Head of caudate nucleus (tissue), 42 donors: ENCODE measurements around the gene VEPH1.

ENCODE experiments used
- DNase-seq, 42 donors: peaks; one replicate each; pipeline versions ENCODE4 v3.0.0 to v3.0.0-alpha.2; 2020 to 2021; ENCODE audit warnings: mixed read lengths in 7 of 42
- intact Hi-C: fragments of 100-400 bp; cut with DNase I; formaldehyde crosslinking; loops from one replicate; pipeline ENCODE4 v1.15.0; 2022

Gene VEPH1

DNA sequence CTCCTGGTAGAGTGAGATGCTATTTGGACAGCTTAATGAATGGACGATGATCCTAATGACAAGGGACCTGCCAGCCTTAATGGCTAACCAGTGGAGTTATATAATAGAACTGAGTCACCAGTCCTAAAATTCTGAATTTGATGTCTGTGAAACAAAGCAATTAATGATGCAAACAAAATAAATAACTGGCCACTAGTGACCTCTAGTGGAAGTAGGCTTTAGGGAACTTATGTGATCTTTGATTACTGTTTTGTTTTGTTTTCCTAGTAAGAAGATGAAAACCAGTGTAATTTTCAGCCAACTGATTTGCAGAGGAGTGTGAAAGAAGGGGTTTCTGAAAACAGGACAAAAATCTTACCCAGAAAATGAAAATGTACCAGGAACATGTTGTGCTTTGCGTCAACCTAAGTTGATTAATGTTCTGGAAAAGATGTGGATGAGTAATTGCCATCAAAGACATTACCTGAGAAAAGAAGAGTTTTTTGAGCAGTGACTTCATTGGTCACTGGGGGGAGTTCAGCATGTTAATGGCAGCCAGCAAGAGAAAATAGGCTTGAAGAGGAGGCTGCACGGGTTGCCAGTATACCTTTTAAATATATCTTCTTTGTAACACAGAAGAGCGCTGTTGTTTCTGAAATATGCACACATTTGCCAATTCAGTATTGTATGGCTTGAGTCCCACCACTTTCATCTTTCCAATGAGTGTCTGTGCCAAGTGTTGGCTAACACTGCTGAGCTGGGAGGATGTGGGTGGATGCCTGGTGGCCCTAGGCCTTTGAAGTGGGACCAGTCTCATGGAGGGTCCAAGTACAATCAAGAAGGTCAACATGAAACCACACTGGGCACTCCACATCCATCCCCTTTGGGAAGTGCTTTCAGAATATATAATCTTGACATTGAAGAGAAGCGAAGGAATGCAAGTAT lies 9.3 kb downstream of the VEPH1 start:
- peak in 1 of 42 donors; percentile 44 for DNase-seq
- intact Hi-C loops: loop anchor here (5.0 kb wide), 1 partner anchor 292 kb away; no protein-coding TSS in a partner anchor

DNA sequence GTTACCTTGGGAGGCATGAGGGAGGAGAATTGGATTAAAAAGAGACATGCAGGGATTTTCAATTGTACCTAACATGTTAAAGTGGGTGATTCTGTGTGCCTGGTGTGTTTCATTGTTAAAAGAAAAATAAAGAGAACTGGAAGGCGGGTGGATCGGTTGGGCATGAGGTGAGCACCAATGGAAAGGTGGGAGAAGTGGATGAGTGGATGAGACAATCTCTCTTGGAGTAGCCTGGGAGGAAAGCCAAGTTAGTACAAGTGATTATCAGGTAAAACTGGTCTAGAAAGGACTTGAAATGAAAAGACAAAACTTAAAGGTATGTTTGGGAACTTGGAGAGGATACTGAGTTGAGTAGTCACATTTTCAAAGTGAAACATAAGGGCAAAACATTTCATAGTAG lies 12.1 kb downstream of the VEPH1 start:
- intact Hi-C loops: loop anchor here (5.0 kb wide), 1 partner anchor 289 kb away; no protein-coding TSS in a partner anchor
- DNase-seq: no peak

DNA sequence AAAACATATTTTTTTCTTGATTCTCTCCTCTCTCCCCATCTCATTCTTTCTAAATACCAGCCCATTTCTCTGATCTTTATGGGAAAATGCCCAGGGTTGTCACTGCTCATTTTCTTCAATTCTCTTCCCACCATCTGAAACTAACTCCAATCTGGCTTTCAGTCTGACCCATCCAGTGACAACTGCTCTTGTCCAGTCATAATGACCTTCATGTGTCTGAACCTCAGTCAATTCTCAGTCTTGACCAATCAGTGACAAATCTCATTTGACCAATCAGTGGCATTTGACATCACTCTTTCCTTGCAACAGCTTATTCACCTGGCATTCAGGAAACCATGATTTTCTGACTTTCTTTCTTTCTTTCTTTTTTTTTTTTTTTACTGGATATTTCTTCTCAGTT lies 15.1 kb downstream of the VEPH1 start:
- no peak for DNase-seq
- intact Hi-C loops: no loop called here

DNA sequence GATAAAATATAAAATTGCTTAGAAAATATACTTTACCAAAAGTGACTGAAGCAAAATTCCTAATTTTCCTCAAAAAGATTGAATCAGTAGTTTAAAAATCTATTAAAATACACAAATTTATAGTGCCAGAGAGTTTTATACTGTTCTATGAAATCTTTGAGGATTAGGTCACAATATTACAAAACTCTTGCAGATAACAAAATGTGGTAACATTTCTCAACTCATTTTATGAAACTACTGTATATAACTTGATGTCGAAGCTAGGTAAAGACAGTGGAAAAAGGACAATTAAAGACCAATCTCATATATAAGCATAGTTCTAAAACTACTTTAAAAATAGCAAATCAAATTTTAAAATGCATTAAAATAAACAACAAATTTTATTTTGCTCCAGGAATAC lies 15.9 kb downstream of the VEPH1 start:
- intact Hi-C loops: no loop called here
- no peak for DNase-seq

DNA sequence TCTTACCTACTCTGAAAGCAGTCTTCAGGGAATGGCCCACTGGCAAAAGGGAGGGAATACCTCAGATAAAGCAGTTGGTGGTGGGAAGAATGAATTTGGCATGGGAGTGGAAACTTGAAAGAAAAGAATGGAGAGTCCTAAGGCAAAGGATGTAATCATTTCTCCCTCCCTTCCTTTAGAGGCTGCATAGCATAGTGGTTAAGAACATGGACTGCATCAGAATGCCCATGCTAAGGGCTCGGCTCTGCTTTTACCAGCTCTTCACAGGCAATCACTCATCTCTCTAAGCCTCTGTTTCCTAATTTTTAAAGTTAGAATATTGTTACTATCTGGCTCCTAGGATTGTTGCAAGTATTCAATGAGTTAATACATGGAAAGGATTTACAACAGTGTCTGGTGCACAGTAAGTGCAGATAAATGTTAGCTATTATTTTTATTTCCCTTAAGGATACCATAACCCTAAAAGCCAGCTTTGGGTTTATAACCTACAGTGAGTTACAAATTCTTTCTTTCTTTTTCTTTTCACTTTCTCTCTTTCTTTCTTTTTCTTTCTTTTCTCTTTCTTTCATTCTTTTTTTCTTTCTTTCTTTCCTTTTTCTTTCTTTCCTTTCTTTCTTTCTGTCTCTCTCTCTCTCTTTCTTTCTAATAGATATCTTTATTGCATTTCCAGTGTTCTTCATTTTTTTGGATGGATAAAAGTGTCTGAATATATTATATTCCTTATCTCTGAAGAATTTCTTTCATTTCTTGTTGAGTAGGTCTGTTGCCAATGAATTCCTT lies 23.6 kb downstream of the VEPH1 start:
- no peak for DNase-seq
- intact Hi-C loops: no loop called here

DNA sequence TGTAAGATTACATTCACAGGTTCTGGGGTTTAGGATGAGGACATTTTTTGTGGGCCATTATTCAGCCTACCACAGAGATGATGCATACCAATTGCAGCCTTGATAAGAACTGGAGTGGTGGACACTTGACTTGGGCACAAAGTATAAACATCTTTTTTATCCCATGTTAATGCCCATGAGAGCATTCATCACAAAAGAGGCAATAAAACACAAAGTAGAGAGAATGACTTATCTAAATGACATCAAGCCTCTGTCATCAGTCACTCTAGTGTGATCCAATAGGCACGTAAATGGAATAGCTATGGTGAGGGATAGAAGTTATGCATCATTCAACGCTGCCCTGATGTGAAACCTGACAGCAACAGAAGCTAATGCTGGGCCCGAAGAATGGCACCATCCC lies 25.8 kb downstream of the VEPH1 start:
- intact Hi-C loops: no loop called here
- no peak for DNase-seq

DNA sequence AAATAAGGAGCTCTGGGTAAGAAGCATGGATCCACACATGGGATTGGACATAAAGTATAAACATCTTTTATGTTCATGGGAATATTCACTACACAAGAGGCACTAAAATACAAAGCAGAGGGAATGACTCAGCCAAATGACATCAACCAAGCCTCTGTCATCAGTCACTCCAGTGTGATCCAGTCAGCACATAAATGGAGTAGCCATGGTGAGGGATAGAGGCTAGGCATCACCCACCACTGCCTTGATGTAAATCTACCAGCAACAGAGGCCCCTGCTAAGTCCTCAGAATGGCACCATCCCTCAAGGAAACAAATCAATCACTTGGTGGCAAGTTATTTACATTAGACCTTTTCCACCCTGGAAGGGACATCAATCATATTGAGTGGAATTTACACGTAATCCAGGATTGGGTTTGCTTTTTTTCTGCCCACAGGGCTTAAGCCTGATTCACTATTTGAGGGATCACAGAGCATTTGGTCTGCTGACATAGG lies 27.2 kb downstream of the VEPH1 start:
- intact Hi-C loops: no loop called here
- no peak for DNase-seq

DNA sequence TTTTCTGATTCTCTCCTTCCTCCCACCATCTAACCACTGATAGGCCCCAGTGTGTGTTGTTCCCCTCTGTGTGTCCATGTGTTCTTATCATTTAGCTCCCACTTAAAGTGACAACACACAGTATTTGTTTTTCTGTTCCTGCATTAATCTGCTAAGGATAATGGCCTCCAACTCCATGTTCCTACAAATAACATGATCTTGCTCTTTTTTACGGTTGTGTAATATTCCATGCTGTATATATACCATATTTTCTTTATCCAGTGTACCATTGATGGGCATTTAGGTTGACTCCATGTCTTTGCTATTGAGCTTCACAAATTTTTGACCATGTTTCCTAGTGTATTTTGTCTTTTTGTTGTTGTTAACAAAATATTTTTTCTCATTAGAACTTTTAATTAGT lies 30.6 kb downstream of the VEPH1 start:
- DNase-seq: no peak

DNA sequence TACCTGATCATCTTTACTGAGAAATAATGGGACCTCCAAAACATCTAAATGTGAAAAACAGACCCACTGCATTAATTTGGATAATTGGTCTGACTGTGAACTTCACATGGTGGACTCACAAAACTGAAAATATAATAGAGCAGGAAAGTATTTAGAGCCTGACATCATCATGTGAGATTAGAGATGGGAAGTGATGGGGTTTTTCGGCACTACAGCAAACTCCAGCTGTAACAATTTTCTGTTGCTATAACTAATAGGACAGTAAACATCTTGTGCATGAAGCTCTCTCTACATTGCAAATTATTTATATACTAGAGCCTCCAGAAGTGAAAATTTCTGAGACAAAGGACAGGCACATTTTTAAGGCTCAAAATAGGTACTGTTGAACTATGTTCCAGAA lies 32.2 kb downstream of the VEPH1 start:
- DNase-seq: no peak
- intact Hi-C loops: no loop called here

More for the DNA sequence above, 30.6 kb downstream of the VEPH1 start:
- intact Hi-C loops: no loop called here

DNA sequence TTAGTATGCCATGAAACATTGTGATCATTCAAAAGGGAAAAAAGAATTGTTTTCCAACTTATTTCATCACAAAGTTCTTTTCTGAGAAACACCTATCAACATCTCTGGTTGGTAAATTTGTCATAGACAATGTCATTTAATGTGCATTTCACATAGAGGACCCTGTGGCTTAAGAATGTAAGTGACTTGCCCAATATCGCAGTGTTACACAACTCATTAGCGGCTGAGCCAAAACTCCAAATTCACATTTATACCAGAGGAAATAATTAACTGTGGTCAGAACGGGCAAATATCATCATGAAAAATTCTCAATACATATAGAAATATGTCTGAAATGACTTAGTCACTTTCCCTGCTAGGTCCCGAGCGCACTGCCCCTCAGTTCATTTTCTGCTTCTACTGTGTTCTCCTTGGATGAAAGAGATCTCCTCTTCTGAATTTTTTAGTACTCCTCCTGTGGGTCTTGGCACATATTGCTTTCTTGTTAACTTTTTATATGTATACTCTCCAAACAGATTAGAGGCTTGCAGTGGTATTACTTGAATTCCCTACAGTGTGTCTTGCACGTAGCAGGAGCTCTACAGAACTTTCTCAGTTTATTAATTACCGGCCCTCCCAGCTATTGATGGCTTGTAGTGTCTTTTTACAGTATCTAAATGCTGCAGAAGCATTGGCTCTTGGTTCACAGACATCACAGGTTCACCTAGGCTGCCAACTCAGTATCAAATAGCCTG lies 33.5 kb downstream of the VEPH1 start:
- intact Hi-C loops: no loop called here
- DNase-seq: no peak

DNA sequence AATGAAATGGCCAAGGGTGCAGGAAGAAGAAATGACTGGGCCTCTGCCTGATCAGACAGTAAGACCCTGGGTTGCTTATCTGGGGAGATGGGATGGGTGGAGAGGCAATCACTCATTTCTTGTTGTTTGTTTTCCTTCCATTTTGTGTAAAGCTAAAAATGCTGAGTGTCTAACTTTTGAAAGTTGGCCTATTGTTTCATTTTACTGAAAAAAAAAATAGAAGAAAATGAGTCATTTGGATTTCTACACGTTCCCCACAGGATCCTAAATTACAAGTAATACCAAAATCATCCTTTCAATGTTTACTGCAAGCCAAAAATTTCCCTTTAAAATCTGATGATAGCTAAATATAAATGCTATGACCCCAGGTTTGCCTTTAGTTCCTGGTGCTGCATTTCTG lies 36.0 kb downstream of the VEPH1 start:
- intact Hi-C loops: no loop called here

DNA sequence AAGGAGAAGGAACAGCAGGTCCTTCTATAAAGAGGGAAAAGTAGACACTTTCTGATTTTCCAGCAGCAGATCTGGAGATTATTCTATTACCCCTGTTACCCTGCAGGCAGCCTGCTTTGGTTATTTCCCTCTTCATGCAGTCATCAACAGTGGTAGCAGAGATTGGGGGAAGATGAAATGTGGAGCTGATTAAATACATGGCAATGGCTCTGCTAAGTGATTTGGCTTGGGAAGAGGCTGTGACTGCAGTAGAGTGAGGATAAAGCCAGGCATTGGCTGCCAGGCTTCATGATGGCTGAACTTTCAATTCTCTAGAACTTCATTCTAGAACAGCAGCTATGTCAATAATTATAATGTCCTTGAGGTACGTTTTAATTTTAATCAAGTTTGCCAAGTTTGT lies 37.5 kb downstream of the VEPH1 start:
- DNase-seq: no peak

More for the DNA sequence above, 36.0 kb downstream of the VEPH1 start:
- DNase-seq: no peak

DNA sequence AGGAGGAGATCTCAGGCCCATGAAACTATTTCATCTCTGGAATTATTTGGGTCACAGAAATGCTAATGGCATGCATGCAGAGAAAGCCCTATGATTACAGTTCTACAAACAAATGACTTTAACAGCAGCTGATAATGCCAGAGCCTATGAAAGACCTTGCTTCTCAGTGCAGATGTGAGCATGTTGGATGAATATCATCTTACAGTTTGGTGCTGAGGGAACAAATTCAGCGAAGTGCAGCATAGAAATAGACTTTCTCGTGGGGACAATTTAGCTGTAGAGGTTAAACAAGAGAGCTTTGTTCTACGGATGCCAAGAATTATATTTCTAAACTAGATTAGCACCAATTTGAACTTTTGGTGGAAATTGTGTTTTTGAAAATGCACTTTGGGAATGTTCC lies 38.9 kb downstream of the VEPH1 start:
- intact Hi-C loops: no loop called here
- no peak for DNase-seq

More for the DNA sequence above, 37.5 kb downstream of the VEPH1 start:
- intact Hi-C loops: no loop called here

DNA sequence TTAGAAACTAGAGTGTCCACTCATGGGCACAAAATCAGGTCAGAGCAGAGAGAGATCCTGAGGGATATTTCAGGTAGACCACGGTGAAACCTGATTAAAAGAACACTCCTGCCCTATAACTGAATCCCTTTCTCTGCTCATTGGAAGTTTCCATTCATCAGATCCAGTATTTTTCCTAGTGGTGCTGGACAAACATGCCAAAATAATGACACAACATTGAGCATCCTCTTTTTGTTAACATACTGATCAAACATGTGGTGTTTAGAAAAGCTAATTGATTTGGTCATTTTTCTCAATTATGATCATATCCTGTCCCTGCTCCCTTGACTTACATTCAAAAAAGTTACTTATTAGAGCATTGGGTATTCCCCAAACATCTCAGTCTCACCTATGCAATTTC lies 39.4 kb downstream of the VEPH1 start:
- intact Hi-C loops: no loop called here

DNA sequence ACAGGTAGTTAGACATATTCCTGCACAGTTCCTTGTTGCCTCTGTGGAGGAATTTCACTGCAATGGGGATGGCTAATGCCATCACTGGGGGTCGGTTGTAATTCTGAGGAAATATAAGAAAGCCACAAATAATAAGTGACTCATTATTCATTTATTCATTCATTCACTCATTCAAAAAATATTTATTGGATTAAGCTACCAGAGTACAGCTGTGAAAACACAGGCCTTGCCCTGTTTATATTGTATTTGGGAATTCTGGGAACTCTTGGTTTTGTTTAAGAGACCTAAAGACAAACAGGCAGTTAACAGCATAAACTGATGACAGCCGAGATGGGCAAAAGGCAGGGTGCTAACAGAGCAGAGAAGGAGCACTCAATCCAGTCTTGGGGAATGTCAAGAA lies 43.0 kb downstream of the VEPH1 start:
- DNase-seq: no peak
- intact Hi-C loops: no loop called here

More for the DNA sequence above, 39.4 kb downstream of the VEPH1 start:
- DNase-seq: no peak

DNA sequence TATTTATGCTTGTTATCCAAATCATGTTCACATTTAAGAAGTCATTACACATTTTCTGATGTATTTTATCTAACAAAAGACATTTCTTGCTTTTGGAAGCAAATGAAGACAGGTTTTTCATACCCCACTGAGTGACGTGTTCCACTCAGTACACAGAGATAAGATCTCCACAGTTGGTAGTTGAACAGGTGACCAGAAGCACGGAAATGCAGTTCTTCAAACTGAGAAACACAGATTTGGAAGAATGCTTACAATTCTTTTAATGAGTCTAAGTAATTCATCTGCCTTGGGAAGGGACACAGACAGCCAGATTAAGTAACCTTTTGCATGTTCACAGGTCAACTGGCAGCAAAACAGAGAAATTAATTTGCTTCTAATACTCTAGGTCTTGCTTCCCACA lies 43.5 kb downstream of the VEPH1 start:
- intact Hi-C loops: no loop called here
- no peak for DNase-seq

DNA sequence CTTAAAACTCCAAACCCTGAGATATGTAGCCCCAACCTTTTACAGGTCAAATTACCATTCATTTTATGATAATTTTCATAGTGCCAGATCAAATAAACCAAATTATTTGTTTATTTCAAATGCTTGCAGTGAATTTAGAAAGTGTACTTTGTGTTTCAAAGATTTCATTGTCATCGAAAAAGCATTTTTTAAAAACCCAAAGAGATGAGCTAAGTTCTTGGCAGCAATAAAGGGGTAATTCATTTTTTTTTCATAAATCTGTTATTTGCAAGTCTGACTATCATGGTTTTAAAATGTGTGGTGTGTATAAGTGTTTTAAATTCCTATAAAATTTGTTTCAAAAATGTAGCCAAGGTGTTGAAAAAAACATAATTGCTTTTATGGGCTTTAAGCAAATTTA lies 49.4 kb downstream of the VEPH1 start:
- DNase-seq: no peak
- intact Hi-C loops: no loop called here

DNA sequence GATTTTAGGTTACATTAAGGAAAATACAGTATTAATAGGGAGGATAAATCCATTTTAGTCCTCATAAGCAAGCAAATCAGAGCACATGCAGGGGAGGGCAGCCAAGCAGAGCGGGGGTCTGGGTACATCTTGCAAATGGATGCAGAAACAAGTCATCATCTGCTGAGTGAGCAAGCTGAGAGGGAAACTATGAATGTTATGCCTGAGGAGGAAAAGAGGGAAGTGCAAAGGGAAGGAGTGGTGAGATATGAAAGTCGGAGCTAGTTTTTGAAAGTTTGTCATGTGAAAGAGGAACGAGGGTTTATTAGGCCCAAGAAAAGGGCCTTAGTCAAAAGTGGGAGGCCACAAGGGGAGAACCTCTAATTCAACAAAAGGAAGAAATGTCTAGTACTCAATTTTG lies 51.1 kb downstream of the VEPH1 start:
- no peak for DNase-seq
- intact Hi-C loops: no loop called here

DNA sequence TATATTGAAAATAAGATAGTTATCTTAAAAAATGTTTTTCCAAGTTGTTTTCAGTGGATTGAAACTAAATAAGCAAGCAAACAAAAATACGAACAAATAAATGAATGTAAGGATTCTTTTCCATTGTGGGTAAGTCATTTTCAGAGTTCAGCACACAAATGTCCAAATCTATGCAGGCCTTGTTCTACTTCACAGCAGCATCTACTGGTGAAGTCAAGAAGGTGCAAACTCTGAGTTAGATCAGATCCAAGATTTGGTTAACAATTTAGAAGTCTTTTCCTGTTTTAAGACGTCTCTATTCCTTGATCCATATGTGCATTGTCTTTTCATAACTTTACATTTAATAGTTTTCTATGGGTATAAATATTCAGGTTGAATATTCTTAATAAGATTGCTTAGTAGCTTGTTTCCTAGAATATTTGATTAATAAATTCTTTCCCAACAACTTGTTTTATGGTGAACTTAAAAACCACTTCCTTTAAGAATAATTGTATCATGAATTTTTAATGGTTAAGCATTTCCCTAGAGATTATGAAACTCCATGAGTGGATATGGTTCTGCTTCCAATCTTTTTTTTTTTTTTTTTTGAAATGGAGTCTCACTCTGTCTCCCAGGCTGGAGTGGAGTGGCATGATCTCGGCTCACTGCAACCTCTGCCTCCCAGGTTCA lies 56.1 kb downstream of the VEPH1 start:
- intact Hi-C loops: no loop called here
- peak in 4 of 42 donors; percentile 5 to 41 (median 27) for DNase-seq
